Cortex of kidney (tissue), 1 donor: ENCODE results near the gene LHB.
"Not testable (repeated sequence)": the region's sequence is repeated elsewhere in the genome, so short reads cannot be mapped to it uniquely, and the experiment has no call there.

Experiments
- DNase-seq: peaks from one replicate; lab custom pipeline; 2025; lab: John Stamatoyannopoulos, UW

The LHB gene

DNA sequence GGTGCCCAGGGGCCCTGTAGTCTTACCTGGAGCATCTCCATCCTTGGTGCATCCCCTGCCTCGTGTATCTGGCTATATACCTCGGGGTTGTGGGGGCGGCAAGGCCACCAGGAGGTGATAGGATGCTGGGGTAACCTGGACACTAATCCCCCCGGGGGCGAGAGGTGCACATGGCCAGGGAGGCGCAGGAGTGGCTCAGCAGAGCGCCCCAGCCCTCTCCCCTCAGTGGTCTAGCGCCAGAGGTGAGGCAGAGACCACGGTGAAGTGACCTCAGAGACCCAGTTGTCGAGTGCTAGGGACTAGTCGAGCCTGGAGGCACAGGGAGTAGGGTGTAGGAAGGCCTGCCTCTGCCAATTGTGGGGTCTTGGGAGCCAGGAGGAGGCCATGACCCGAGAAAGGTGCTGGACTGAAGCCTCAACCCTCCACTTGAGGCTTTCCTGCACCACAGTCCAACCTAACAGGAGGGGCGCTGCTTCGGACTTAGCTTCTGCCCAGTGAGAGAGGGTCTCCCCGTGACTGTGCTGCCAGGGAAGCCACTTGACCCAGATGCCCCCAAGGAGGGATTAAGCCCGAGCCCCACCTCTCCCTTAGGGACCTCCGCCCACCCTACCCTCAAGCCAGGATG, at the start of gene LHB:
Gene LHB (minus strand): TSS at position 51 of the 625 bp plus-strand sequence. CDS start 10 bp downstream, at position 41.
- DNase-seq, result no peak

DNA sequence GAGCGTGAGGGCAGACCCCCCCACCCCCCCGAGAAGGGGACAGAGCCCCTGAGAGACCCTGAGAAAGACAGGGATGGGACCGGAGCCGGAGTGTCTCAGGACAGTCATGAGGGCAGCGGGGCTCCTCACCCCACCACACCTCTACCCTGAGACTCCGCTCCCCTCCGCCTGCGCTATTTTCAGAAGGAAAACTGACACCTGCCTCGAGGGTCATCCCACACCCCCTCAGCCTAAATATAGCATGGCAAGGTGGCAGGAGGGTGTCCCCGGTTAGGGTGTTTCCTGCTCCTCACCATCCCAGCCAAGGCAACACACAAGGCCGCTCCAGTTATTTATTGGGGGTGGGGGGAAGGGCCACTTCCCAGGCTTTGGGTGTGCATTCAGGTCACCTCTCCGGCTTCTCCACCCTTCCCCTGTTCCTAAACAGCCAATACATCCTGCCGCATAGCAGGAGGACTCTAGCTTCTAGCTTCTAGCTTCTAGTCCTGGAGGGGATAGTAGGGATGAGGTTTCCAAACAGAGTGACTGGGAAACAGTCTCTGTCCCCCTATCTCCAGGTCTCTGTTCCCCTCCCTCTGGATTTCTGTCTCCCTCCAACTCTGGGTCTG, 49.1 kb upstream of the LHB start:
- DNase-seq, result no peak

DNA sequence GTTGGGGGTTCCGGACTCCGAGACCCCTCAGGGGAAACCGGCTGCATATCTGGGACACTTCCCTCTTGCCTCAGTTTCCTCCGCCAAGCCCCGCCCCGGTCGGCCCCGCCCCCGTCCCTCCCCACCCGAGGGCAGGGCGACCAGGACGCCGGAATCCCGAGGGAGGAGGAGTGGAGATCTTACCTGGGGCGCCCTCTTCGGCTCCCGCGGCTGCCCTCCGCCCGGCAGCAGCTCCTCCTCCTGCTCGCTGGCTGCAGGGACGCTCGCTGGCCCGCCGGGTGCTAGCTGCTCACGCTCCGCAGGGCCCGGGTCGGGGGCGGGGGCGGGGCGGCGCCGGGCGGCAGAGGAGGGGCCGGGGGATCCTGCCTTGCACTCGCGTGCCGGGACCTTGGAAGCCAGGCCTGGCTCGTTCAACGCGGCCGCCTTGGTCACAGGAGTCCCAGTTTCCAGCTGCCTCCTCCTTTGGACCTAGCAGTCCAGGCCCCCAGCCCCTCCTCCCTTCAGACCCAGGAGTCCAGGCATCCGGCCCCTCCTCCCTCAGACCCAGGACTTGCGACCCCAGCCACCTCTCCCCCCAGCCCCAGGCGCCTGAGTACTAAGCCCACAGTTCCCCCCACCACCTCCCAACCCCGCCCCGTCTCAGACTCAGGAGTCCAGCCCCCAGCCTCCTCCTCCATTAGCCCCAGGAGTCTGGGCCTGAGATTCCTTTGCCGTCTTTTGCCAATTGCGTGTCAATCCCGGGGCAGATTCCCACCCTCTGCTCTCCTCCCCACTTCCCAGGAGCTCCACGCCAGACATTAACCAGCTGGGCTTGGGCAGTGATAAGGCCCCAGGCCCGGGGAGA, 48.1 kb upstream of the LHB start, which contains the start of gene NTF4:
Gene NTF4 (minus strand): TSS at position 51 of the 844 bp plus-strand sequence. CDS start 2,821 bp downstream, outside the sequence.
- DNase-seq, result no peak

DNA sequence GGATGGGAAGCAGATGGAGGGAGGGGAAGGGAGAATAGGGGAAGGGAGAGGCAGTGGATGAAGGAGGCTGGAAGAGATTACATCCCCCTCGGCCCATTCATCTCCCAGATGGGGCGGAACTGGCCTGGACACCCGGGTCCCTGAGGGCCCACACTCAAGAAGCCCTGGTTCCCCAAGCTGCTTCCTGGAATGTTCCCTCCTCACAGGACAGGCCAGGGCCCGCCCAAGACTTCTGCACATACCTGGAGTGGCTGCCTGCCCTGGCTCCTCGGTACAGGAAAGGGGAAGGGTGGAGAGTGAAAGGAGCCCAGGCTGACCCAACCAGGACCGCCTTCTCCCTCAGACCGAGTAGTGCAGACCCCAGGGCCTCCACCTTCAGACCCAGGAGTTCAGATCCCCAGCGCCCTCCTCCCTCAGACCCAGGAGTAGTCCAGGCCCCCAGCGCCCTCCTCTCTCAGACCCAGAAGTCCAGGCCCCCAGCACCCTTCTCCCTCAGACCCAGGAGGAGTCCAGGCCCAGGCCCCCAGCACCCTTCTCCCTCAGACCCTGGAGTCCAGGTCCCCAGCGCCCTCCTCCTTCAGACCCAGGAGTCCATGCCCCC, 47.2 kb upstream of the LHB start:
- no peak for DNase-seq

DNA sequence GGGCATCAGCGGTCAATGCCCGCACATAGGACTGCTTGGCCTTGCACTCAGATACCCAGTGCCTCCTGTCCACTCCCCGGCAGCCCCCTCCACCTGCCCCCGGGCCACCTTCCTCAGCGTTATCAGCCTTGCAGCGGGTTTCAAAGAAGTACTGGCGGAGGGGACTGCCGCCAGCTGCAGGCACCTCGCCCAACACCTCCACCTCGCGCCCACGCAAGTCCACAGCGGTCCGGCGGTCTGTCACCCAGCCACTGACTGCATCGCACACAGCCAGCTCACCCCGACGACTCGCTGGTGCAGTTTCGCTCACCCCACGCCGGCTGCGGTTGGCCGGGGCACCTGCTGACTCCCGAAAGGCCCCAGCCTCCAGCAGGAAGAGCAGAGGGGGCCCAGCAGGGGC, 44.6 kb upstream of the LHB start:
- DNase-seq, result no peak

DNA sequence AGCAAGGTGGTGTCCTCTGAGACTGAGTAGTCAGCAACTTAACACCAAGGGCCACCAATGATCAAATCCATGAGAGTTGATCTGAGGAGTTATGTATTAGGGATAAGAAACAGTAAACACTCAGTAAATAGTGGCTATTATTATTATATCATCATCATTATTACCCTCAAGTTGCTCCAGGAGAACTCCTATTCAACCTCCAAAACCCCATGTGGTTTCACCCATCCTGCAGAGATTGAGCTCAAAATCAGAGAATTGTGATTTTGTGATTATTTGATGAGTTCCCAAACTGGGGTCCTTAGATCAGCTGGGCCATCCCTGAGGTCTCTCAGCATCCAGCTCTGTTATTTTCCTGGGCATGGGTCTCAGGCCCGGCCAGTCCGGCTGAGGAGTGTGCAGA, 44.1 kb upstream of the LHB start:
- no peak for DNase-seq

DNA sequence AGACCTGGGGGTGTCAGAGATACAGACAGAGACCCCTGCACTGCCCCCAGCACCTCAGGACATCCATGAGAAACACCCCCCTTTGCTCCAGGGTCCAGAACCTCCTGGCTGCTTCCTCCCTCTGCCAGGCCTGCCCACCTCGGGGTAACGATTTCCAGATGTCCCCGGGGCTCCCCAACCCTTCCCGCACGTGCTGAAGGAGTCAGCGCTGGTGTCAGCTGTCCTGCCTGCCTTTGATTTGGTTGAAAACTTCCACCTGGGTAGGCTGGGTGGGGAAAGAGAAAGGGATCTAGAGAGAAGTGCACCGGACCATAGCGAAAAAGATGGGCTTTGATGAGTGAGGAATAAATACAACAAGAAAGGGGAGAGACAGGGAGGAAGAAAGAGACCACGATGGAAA, 42.2 kb upstream of the LHB start:
- DNase-seq, result no peak

DNA sequence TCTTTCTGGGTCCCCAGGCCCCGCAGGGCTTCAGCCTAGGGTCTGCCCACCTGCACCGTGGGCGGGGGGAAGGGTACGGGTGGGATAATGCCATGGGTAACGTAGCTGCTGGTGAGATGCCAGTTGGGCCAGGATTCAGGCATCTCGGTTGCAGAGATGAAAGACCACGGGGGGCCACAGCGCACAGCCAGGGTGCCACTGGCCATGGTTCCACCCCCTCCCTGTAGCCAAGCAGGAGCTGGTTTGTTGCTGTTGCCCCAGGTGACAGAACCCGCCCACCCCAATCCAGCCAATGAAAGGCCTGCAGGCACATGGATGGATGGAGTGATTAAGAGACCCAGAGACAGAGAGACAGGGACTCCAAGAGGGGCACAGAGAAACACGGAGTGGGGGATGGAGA, 41.7 kb upstream of the LHB start:
- no peak for DNase-seq

DNA sequence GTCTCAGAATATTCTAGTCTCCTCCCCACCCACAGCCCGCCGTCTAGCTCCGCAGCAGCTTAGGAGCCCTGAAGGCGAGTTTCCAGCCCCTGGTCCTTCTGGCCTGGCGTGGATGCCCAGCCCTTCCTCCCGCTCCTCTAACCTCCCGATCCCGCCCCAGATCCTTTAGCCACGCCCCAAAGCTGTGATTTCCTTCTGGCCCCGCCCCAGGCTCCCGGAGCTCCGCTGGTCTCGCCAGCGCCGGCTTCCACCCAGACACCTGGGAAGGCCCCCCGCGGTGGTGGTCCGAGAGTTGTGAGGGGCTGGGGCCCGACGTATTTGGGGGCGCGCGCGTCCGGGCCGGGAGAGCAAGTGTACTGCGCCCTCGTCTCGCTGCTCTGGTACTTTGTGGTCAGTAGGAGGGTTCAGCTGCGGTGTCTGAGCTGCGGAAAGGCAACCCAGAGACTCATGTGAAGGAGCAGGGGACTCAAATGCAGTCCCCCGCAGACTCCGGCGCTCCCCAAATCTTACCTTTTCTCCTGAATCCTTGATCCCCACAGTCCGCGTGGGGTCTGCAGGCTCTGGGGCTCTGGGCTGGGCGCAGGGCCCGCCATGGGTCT, 40.8 kb upstream of the LHB start, which contains the start of gene CGB7:
Gene CGB7 (minus strand): TSS at position 114 of the 599 bp plus-strand sequence. CDS start 2,374 bp downstream, outside the sequence.
- DNase-seq, result no peak

DNA sequence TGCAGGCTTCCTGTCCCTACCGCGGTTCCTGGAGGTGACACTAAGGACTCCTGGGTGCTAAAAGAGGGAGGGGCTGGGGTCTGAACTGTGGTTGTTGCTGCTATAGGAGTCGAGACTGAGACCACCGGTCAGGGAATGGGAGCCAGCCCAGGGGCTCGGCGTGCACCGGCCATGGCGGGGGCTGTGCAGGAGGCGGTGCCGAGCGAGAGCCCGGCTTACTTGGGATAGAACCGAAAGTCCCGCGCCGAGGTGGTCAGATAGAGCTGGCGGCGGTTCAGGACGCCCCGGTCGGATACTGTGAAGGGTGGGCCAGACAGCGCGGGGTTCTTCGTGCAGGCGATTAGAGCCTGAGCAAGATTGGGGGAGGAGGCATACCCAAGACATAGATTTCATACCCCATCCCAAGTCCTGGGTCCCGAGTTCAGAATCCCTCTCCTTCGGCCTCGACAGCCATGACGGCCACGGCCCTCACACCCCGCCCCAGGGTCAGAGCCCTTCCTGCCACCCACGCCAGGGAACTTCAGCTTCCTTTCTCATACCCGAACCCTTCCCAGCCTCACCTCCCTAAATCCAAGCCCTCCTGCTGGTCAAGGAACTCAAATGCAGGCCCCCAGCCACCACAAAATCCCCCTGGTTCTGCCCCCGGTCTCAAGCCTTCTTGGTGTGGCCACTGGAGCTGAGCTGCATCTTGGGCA, 40.2 kb upstream of the LHB start:
- DNase-seq, result not testable (repeated sequence)

DNA sequence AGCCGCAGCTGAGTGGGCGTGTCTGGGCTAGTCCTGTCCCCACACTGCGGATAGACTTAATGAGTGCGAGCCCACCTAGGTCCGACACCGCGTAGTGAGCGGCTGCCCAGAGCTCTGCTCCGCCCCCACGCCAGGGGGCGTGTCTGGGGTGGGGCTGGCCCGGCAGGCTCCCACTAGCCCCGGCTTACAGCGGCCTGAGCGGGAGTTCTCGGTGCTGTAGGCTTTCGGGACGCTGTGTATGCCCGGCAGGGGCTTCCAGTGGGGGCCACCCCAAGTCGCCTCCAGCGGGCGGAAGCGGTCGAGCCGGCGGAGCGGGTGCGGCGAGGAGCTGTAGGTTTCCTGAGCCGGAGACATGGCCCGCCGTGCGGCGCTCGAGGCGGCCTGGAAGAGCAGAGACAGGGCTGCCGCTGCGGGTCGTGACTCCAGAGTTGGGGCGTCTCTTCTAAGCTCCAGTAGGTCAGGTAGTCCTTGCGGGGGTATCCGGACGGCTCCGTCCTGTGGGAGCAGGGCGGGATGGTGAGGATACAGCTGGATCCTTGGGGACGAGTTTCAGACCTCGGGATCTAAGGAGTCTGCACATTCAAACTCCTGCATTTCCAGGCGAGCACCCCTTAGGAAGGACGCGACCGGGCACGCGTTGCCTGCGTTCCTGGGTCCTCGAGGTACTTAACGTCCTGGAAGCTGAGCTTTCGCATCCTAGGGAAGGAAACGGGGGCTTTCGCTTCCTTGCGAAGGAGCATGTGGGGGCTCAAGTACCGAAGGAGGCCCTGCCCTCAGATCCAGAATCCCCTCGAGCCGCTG, 39.4 kb upstream of the LHB start:
- no peak for DNase-seq

DNA sequence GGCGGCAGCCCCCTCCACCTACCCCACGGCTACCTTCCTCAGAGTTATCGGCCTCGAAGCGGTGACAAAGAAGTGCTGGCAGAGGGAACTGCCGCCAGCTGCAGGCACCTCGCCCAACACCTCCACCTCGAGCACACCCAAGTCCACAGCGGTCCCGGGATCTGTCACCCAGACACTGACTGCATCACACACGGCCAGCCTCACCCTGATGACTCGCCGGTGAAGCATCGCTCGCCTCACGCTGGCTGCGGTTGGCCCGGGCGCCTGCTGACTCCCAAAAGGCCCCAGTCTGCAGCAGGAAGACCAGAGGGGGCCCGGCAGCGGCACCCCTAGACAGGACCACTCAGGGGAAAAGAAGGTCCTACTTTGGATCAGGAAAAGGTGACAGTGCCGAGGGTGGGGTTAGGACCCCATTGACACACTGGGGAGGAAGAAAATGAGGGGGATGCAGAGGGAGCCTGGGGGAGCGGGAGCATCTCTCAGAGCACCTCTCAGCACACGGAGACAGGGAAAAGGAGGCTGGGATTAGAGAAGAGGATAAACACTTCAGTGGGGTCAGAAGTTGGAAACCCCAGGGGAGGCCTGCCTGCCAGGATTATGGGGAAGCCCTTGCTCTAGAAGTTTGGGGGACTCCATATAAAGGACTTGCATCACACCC, 33.6 kb upstream of the LHB start:
- DNase-seq, result not testable (repeated sequence)

DNA sequence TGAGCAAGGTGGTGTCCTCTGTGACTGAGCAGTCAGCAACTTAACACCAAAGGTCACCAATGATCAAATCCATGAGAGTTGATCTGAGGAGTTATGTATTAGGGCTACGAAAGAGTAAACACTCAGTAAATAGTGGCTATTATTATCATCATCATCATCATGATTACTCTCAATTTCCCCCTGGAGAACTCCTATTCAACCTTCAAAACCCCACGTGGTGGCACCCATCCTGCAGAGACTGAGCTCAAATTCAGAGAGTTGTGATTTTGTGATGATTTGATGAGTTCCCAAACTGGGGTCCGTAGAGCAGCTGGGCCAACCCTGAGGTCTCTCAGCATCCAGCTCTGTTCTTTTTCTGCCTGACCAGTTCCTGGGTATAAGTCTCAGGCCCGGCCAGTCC, 32.9 kb upstream of the LHB start:
- not testable (repeated sequence) for DNase-seq

DNA sequence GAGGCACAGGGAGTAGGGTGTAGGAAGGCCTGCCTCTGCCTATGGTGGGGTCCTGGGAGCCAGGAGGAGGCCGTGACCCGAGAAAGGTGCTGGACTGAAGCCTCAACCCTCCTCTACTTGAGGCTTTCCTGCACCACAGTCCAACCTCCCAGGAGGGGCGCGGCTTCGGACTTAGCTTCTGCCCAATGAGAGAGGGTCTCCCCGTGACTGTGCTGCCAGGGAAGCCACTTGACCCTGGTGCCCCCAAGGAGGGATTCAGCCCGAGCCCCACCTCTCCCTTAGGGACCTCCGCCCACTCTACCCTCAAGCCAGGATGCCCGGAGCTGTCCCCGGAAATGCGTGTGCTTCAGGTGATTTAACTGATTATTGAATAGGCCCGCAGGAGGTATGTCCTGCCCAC, 32.1 kb upstream of the LHB start, which contains the start of gene CGB8:
Gene CGB8 (minus strand): TSS at position 101 of the 400 bp plus-strand sequence. CDS start 372 bp downstream, outside the sequence.
- DNase-seq, result not testable (repeated sequence)

DNA sequence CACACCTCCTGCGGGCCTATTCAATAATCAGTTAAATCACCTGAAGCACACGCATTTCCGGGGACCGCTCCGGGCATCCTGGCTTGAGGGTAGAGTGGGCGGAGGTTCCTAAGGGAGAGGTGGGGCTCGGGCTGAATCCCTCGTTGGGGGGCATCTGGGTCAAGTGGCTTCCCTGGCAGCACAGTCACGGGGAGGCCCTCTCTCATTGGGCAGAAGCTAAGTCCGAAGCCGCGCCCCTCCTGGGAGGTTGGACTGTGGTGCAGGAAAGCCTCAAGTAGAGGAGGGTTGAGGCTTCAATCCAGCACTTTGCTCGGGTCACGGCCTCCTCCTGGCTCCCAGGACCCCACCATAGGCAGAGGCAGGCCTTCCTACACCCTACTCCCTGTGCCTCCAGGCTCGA, 26.7 kb upstream of the LHB start, which contains the start of gene CGB5:
Gene CGB5 (plus strand): TSS at position 301 of the 400 bp plus-strand sequence. CDS start 362 bp downstream, outside the sequence.
- not testable (repeated sequence) for DNase-seq

DNA sequence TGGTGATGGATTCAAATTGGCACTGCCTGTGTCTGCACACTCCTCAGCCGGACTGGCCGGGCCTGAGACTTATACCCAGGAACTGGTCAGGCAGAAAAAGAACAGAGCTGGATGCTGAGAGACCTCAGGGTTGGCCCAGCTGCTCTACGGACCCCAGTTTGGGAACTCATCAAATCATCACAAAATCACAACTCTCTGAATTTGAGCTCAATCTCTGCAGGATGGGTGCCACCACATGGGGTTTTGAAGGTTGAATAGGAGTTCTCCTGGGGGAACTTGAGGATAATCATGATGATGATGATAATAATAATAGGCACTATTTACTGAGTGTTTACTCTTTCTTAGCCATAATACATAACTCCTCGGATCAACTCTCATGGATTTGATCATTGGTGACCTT, 25.8 kb upstream of the LHB start:
- DNase-seq, result not testable (repeated sequence)

DNA sequence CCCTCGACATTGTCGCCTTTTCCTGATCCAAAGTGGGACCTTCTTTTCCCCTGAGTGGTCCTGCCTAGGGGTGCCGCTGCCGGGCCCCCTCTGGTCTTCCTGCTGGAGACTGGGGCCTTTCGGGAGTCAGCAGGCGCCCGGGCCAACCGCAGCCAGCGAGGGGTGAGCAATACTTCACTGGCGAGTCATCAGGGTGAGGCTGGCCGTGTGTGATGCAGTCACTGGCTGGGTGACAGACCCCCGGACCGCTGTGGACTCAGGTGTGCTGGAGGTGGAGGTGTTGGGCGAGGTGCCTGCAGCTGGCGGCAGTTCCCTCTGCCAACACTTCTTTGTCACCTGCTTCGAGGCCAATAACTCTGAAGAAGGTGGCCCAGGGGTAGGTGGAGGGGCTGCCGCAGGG, 25.3 kb upstream of the LHB start:
- no peak for DNase-seq

DNA sequence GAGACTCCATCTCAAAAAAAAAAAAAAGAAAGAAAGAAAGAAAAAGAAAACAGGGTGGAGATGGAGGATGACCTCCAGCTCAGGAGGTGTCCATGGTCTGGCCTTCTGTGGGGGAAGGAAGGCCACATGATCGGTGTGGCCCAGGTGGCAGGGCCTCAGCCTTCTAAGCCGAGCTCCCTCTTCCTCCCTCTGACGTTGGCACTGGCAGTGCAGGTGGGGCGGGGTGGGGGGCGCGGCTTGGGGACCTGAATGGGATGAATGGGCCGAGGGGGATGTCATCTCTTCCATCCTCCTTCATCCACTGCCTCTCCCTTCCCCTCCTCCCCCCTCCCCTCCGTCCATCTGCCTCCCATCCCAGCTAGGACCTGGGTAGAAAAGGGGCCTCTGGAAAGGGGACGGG, 22.8 kb upstream of the LHB start:
- DNase-seq, result not testable (repeated sequence)

DNA sequence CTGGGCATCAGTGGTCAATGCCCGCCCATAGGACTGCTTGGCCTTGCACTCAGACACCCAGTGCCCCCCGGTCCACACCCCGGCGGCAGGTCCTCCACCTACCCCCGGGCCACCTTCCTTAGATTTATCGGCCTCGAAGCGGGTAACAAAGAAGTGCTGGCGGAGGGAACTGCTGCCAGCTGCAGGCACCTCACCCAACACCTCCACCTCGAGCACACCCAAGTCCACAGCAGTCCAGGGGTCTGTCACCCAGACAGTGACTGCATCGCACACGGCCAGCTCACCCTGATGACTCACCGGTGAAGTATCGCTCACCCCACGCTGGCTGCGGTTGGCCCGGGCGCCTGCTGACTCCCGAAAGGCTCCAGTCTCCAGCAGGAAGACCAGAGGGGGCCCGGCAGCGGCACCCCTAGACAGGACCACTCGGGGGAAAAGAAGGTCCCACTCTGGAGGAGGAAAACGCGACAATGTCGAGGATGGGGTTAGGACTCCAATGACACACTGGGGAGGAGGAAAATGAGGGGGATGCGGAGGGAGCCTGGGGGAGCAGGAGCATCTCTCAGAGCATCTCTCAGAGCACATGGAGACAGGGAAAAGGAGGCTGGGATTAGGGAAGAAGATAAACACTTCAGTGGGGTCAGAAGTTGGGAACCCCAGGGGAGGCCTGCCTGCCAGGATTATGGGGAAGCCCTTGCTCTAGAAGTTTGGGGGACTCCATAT, 21.8 kb upstream of the LHB start:
- DNase-seq, result not testable (repeated sequence)
